ENCODE results near the gene TTLL11. TPM values are rescaled to one million over a fixed set of nuclear protein-coding genes. Genes with fewer than 3 reads are reported as not detected.

The TTLL11 gene
- total RNA-seq, 2 experiments from 2014 or later = 0.56 to 1.4 TPM

DNA sequence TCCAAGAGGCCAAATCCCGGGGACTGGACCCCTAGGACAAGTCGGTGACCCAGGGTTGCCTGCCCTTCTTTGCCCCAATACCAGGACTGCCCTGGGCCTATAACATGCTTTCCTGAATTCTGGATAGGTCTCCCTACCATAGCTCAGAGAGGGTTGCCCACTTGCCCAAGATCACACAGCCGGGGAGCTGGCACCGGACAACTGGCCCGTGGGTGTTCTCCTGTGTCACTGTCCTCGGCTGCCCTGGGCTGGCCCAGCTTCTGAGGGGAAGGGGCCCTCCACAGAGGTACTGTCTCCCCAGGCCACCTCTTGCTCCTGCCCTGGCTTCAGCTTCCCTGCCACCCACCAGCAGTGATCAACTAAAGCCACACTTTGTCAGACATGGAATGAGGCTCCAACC is 28.8 kb upstream of the TTLL11 start:
- DNase-seq = no peak
- Mint-ChIP-seq H3K27ac (no peak overlapping the region), H3K4me3 (no peak overlapping the region), H3K27me3 (peaks cover 31% of the 10 kb centered on the region), H3K9me3 (no peaks in the 10 kb centered on the region), H3K4me1 (ENCODE audit: low read depth) (peaks cover 16% of the 10 kb centered on the region), H3K36me3 (ENCODE audit: low read depth) (no peaks in the 10 kb centered on the region)
- TF ChIP-seq, protein P1, sequence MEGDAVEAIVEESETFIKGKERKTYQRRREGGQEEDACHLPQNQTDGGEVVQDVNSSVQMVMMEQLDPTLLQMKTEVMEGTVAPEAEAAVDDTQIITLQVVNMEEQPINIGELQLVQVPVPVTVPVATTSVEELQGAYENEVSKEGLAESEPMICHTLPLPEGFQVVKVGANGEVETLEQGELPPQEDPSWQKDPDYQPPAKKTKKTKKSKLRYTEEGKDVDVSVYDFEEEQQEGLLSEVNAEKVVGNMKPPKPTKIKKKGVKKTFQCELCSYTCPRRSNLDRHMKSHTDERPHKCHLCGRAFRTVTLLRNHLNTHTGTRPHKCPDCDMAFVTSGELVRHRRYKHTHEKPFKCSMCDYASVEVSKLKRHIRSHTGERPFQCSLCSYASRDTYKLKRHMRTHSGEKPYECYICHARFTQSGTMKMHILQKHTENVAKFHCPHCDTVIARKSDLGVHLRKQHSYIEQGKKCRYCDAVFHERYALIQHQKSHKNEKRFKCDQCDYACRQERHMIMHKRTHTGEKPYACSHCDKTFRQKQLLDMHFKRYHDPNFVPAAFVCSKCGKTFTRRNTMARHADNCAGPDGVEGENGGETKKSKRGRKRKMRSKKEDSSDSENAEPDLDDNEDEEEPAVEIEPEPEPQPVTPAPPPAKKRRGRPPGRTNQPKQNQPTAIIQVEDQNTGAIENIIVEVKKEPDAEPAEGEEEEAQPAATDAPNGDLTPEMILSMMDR (IDR thresholded peaks at IDR 0.05) = no peak
- intact Hi-C loops (cut with micrococcal nuclease) = no loop called here
- no peak for ATAC-seq
- ChIA-PET CTCF (interaction anchor here (0.6 to 13.9 kb wide), 17 partner anchors 11 to 576 kb away, joined by 3 to 315 read pairs (median 5); no protein-coding TSS in a partner anchor), POLR2A (no interaction called here)

GRCh38 chr9:122121391-122121790 is 28.3 kb upstream of the TTLL11 start:
- Mint-ChIP-seq H3K27ac (no peak overlapping the region), H3K4me3 (no peak overlapping the region), H3K4me1 (ENCODE audit: low read depth) (peaks cover 12% of the 10 kb centered on the region), H3K9me3 (no peaks in the 10 kb centered on the region), H3K27me3 (peaks cover 27% of the 10 kb centered on the region), H3K36me3 (ENCODE audit: low read depth) (no peaks in the 10 kb centered on the region)
- TF ChIP-seq, protein P1 (IDR thresholded peaks at IDR 0.05) = no peak
- ChIA-PET CTCF (interaction anchor here (0.9 to 13.9 kb wide), 10 partner anchors 11 to 235 kb away, joined by 3 to 315 read pairs (median 8); no protein-coding TSS in a partner anchor), POLR2A (no interaction called here)
- ATAC-seq (no peak), DNase-seq (no peak)
- intact Hi-C loops (cut with micrococcal nuclease) = no loop called here

GRCh38 chr9:122120316-122121071 is 27.4 kb upstream of the TTLL11 start:
- Mint-ChIP-seq H3K4me1 (ENCODE audit: low read depth) (peaks cover 4% of the 10 kb centered on the region), H3K9me3 (no peaks in the 10 kb centered on the region), H3K27me3 (peaks cover 18% of the 10 kb centered on the region), H3K27ac (no peak overlapping the region), H3K4me3 (no peak overlapping the region), H3K36me3 (ENCODE audit: low read depth) (no peaks in the 10 kb centered on the region)
- TF ChIP-seq, protein P1 (IDR thresholded peaks at IDR 0.05) = no peak
- ATAC-seq (no peak), DNase-seq (no peak)
- ChIA-PET POLR2A (no interaction called here), CTCF (interaction anchor here (0.8 to 13.9 kb wide), 5 partner anchors 13 to 227 kb away, joined by 3 to 315 read pairs (median 38); no protein-coding TSS in a partner anchor)
- intact Hi-C loops (cut with micrococcal nuclease) = no loop called here

DNA sequence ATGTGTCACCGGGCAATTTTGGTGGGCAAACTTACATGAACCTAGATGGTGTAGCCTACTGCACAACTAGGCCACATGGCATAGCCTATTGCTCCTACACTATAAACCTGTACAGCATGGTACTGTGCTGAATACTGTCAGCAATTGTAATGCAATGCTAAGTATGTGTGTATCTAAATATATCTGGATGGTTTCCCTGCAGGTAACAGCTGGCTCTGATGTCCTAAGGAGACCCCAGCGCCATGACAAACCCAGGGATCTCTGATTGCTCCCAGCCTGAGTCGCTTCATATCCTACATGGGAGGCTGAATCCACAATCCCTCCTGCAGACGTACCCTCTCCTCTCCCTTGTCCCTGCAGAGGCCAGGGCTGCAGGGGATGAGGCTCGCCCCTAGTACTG is 26.6 kb upstream of the TTLL11 start:
- Mint-ChIP-seq H3K9me3 (no peaks in the 10 kb centered on the region), H3K27ac (no peak overlapping the region), H3K36me3 (ENCODE audit: low read depth) (no peaks in the 10 kb centered on the region), H3K27me3 (peaks cover 11% of the 10 kb centered on the region), H3K4me1 (ENCODE audit: low read depth) (no peaks in the 10 kb centered on the region), H3K4me3 (no peak overlapping the region)
- ChIA-PET CTCF (interaction anchor here (0.8 to 13.9 kb wide), 3 partner anchors 17 to 228 kb away, joined by 3 to 315 read pairs (median 304); no protein-coding TSS in a partner anchor), POLR2A (no interaction called here)
- intact Hi-C loops (cut with micrococcal nuclease) = no loop called here
- ATAC-seq = no peak
- DNase-seq = no peak
- TF ChIP-seq, protein P1 (IDR thresholded peaks at IDR 0.05) = no peak

- ChIA-PET POLR2A (no interaction called here), CTCF (interaction anchor here (0.7 to 13.9 kb wide), 3 partner anchors 22 to 228 kb away, joined by 3 to 315 read pairs (median 304); no protein-coding TSS in a partner anchor)
- no peak for ATAC-seq
- Mint-ChIP-seq H3K27me3 (peaks cover 7% of the 10 kb centered on the region), H3K4me3 (no peak overlapping the region), H3K4me1 (ENCODE audit: low read depth) (no peaks in the 10 kb centered on the region), H3K36me3 (ENCODE audit: low read depth) (no peaks in the 10 kb centered on the region), H3K27ac (no peak overlapping the region), H3K9me3 (no peaks in the 10 kb centered on the region)
- TF ChIP-seq, protein P1 (IDR thresholded peaks at IDR 0.05) = no peak
- intact Hi-C loops (cut with micrococcal nuclease) = no loop called here
- DNase-seq = no peak
These were observed 26.0 kb upstream of the TTLL11 start for GRCh38 chr9:122119166-122119521.

All from activated CD8-positive, alpha-beta T cell treated with anti-CD3 and anti-CD28 coated beads for 36 hours (primary cell).